Esophagus squamous epithelium (tissue), 5 donors: ENCODE data around the gene CLTCL1. TPM values are rescaled to one million over a fixed set of nuclear protein-coding genes. Genes with fewer than 3 reads are reported as not detected.

Experiments
- DNase-seq: peaks from one replicate; lab custom pipeline; 2025; lab: John Stamatoyannopoulos, UW
- H3K27ac ChIP-seq, 4 donors: fragments of 200-600 bp; sonication (generic); one replicate each; pipeline ENCODE4 v1.5.1; 2016 to 2019; ENCODE audit warnings: mild to moderate bottlenecking in 1 of 4
- H3K27me3 ChIP-seq, 4 donors: fragments of 200-600 bp; sonication (generic); 1 replicate in 3 of 4; 2 replicates in 1 of 4; pipeline versions ENCODE4 v1.5.1 to v1.6.0; 2017 to 2021; ENCODE audit warnings: antibody characterized with exemption in 1 of 4
- H3K36me3 ChIP-seq, 3 donors: fragments of 200-600 bp; sonication (generic); one replicate each; pipeline ENCODE4 v1.5.1; 2016 to 2019
- H3K4me1 ChIP-seq, 3 donors: fragments of 200-600 bp; sonication (generic); one replicate each; pipeline ENCODE4 v1.5.1; 2017 to 2019
- H3K4me3 ChIP-seq, 4 donors: fragments of 200-600 bp; sonication (generic); 1 replicate in 3 of 4; 2 replicates in 1 of 4; pipeline ENCODE4 v1.5.1; 2016 to 2019; ENCODE audit warnings: mild to moderate bottlenecking in 2 of 4, moderate library complexity in 1 of 4
- H3K9me3 ChIP-seq, 3 donors: fragments of 200-600 bp; sonication (generic); one replicate each; pipeline ENCODE4 v1.5.1; 2016 to 2019
- POLR2A ChIP-seq, 4 donors: fragments of 450-650 bp; IDR thresholded peaks; one replicate each; pipeline ENCODE4 v1.6.1; 2017; ENCODE audit warnings: antibody characterized with exemption in 4 of 4, mild to moderate bottlenecking in 4 of 4, moderate library complexity in 3 of 4
- WGBS, 2 donors: methylation state at CpG; one replicate each; pipeline ENCODE4 v1.1.5; 2018; 5-methylcytosine and 5-hydroxymethylcytosine counted together
- intact Hi-C: fragments of 100-400 bp; cut with DNase I; formaldehyde crosslinking; loops from one replicate; pipeline ENCODE4 v1.15.0; 2022
- total RNA-seq, 4 donors: library from RNA; depleted of rRNA; stranded (reverse); fragments of >200 nt; gene quantifications; one replicate each; pipeline ENCODE4 v1.1.0, GENCODE V29; 2016
- TF ChIP-seq, protein P1 (sequence below), 6 experiments: fragments of 450-650 bp in 4 of 6; fragments of 200-600 bp in 2 of 6; sonication (generic) in 2 of 6; IDR thresholded peaks; one replicate each; pipeline ENCODE4 v1.5.1; 2016 to 2019; ENCODE audit warnings: antibody characterized with exemption in 6 of 6, mild to moderate bottlenecking in 4 of 6, moderate library complexity in 4 of 6
- donor health status: DM: yes; HTN: yes; CAD: no.

CLTCL1 gene
- total RNA-seq, 4 donors from 2014 or later, result 3.0 to 7.7 (median 5.1) TPM

DNA sequence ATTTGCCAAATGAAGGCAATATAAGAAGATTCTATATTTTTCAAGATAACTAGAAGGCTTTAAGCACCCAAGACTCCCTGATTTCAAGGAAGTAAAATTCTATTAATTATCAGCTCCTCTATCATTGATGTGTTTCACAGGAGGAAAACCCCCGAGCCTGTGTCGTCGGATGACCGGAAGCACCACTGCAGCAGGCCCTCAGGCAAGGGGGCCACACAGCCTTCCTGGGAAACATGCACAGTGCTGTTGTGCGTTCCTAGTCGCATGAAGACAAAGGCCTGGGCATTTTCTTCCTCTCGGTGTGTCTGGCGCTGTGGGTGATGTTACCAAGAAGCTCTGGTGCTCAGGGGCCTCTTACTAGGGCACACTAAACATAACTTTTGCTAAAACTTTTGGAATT is 16.4 kb downstream of the CLTCL1 start:
- no peaks in the 10 kb centered on the region for H3K27me3 ChIP-seq
- WGBS, 2 donors, result 89 to 94% methylated on average over 8 of the region's 8 CpGs
- no peak overlapping the region for H3K4me3 ChIP-seq
- H3K9me3 ChIP-seq, result no peaks in the 10 kb centered on the region
- no peak for TF ChIP-seq POLR2A (IDR thresholded peaks at IDR 0.05)
- TF ChIP-seq, protein P1, sequence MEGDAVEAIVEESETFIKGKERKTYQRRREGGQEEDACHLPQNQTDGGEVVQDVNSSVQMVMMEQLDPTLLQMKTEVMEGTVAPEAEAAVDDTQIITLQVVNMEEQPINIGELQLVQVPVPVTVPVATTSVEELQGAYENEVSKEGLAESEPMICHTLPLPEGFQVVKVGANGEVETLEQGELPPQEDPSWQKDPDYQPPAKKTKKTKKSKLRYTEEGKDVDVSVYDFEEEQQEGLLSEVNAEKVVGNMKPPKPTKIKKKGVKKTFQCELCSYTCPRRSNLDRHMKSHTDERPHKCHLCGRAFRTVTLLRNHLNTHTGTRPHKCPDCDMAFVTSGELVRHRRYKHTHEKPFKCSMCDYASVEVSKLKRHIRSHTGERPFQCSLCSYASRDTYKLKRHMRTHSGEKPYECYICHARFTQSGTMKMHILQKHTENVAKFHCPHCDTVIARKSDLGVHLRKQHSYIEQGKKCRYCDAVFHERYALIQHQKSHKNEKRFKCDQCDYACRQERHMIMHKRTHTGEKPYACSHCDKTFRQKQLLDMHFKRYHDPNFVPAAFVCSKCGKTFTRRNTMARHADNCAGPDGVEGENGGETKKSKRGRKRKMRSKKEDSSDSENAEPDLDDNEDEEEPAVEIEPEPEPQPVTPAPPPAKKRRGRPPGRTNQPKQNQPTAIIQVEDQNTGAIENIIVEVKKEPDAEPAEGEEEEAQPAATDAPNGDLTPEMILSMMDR (IDR thresholded peaks at IDR 0.05), result no peak
- peaks cover 0 to 7% (median 0%) of the 10 kb centered on the region in 3 donors for H3K36me3 ChIP-seq
- intact Hi-C loops, result no loop called here
- H3K27ac ChIP-seq, result no peak overlapping the region
- H3K4me1 ChIP-seq, result no peaks in the 10 kb centered on the region
- no peak for DNase-seq

DNA sequence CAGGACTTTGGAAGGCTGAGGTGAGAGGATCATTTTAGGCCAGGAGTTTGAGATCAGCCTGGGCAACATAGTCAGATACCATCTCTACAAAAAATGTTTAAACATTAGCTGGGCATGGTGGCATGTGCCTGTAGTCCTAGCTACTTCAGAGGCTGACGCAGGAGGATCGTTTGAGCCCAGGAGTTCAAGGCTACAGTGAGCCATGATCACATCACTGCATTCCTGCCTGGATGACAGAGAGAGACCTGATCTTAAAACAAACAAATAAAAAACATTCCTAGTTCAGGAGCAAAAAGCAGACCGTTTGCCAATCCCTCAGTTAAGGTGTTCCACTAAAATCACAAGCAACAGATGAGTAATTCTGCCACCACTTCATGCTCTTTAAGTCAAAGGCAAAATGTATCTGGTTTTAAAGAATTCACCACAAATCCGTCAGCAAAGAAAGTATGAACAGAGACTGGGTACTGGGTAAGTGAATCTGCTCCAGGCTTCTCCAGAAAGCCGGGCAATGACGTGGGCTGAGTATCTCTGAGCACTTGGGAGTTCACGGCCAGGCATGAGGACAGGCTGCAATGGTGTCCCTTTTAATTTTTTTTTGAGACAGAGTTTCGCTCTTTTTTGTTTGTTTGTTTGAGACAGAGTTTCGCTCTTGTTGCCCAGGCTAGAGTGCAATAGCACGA is 19.5 kb downstream of the CLTCL1 start:
- intact Hi-C loops, result no loop called here
- WGBS, 2 donors, result 77 to 83% methylated on average over 10 of the region's 10 CpGs
- Histone ChIP-seq H3K27me3 (no peaks in the 10 kb centered on the region), H3K36me3 (peaks cover 0 to 21% (median 0%) of the 10 kb centered on the region in 3 donors), H3K4me3 (no peak overlapping the region), H3K9me3 (peaks cover 0 to 1% (median under 1%) of the 10 kb centered on the region in 3 donors), H3K4me1 (no peaks in the 10 kb centered on the region), H3K27ac (no peak overlapping the region)
- TF ChIP-seq POLR2A (IDR thresholded peaks at IDR 0.05), result no peak
- TF ChIP-seq, protein P1 (IDR thresholded peaks at IDR 0.05), result no peak
- DNase-seq, result no peak

DNA sequence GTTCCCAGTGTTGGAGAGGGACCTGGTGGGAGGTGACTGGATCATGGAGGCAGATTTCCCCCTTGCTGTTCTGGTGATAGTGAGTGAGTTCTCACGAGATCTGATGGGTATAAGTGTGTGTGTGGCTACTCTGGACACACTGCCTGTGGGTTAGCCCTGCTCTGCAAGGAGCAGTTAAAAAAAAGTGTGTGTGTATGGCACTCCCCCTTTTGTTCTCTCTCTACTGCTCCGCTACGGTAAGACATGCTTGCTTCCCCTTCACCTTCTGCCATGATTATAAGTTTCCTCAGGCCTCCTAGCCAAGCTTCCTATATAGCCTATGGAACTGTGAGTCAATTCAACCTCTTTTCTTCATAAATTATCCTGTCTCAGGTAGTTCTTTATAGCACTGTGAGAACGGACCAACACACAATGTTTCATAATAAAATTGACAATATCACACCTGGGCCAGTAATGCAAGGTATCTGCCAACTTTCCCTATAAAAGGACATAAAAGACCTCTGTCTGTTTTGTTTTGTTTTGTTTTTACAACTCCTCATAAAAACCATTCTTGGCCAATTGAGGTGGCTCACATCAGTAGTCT is 20.2 kb downstream of the CLTCL1 start:
- no peaks in the 10 kb centered on the region for H3K4me1 ChIP-seq
- TF ChIP-seq, protein P1 (IDR thresholded peaks at IDR 0.05), result no peak
- no peak for TF ChIP-seq POLR2A (IDR thresholded peaks at IDR 0.05)
- intact Hi-C loops, result no loop called here
- H3K9me3 ChIP-seq, result peaks cover 0 to 8% (median 7%) of the 10 kb centered on the region in 3 donors
- no peaks in the 10 kb centered on the region for H3K27me3 ChIP-seq
- WGBS, 2 donors, result 66 to 74% methylated on average over 4 of the region's 4 CpGs
- no peak for DNase-seq
- peaks cover 0 to 21% (median 0%) of the 10 kb centered on the region in 3 donors for H3K36me3 ChIP-seq
- no peak overlapping the region for H3K27ac ChIP-seq
- no peak overlapping the region for H3K4me3 ChIP-seq

DNA sequence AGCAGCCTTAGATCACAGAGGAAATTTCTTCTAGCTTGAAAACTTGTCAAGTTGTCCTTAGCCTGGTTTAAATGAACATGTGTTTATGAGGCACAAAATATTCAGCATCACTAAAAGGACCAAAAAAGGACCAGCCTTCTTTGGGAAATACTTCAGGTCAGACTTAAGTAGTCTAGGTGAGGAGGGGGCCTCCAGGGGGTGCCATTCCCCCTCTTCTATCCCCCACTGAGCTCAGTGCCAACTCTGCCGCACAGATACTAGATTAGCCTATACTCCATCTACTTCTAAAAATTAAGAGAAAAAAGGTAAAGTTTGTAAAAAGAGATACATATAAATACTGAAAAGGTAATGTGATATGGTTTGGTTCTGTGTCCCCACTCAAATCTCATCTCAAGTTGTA is 20.6 kb downstream of the CLTCL1 start:
- Histone ChIP-seq H3K27ac (no peak overlapping the region), H3K36me3 (peaks cover 0 to 21% (median 0%) of the 10 kb centered on the region in 3 donors), H3K27me3 (no peaks in the 10 kb centered on the region), H3K9me3 (peaks cover 0 to 11% (median 7%) of the 10 kb centered on the region in 3 donors), H3K4me1 (no peaks in the 10 kb centered on the region), H3K4me3 (no peak overlapping the region)
- TF ChIP-seq POLR2A (IDR thresholded peaks at IDR 0.05), result no peak
- TF ChIP-seq, protein P1 (IDR thresholded peaks at IDR 0.05), result no peak
- no peak for DNase-seq
- WGBS, 2 donors, result 60 to 94% methylated on average over 1 of the region's 1 CpG
- intact Hi-C loops, result no loop called here

DNA sequence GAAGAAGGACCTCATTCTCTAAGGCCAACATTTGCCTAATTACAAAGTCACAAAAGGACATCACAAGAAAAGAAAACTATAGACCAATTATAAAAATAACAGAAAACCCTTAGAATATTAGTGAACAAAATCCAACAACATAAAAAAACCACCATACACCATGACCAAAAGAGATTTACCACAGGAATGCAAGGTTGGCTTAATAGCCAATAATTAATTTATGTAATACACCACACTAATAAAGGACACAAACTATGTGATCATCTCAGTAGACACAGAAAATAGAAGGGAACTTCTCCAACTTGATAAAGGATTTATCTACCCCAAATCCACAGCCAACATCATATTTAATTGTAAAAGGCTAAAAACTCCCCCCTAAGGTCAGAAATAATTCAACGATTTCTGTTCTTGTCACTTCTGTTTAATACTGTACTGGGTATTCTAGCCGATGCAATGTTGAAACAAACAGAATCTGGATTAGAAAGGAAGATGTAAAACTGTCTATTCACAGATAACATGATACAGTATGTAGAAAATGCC is 24.9 kb downstream of the CLTCL1 start:
- Histone ChIP-seq H3K9me3 (peaks cover 0 to 11% (median 7%) of the 10 kb centered on the region in 3 donors), H3K27ac (no peak overlapping the region), H3K4me1 (no peaks in the 10 kb centered on the region), H3K27me3 (no peaks in the 10 kb centered on the region), H3K36me3 (peaks cover 0 to 13% (median 0%) of the 10 kb centered on the region in 3 donors), H3K4me3 (no peak overlapping the region)
- 90 to 91% methylated on average over 2 of the region's 2 CpGs for WGBS, 2 donors
- TF ChIP-seq POLR2A (IDR thresholded peaks at IDR 0.05), result no peak
- TF ChIP-seq, protein P1 (IDR thresholded peaks at IDR 0.05), result no peak
- intact Hi-C loops, result no loop called here
- DNase-seq, result no peak
